GM19324 (cell line): ENCODE measurements around the gene DCBLD1.

Experiments
- ATAC-seq: cut with Tn5 transposase; IDR thresholded peaks from one replicate; pipeline ENCODE4 v1.9.1; 2021; ENCODE audit warnings: mild to moderate bottlenecking, moderate library complexity; ENCODE audit not compliant: unreplicated experiment, low FRiP score

Gene DCBLD1

DNA sequence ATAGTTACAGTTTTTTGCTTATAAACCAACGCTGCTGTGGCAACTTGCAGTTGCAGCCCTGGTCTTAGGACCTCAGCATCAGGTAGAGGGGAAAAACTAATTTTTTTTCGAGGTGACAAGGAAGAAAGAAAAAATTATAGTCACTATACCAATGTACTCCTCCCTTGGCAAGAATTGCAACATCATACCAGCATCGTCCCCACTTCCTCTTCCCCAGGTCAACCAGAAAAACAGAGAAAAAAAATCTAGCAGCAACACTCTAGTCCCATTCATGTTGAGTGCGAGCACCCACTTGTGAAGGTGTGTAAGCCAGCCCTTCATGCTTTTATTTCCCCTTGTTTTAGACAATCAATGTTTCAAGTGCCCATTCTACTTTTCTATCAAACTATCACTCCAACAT lies 13.1 kb upstream of the DCBLD1 start:
- no peak for ATAC-seq

DNA sequence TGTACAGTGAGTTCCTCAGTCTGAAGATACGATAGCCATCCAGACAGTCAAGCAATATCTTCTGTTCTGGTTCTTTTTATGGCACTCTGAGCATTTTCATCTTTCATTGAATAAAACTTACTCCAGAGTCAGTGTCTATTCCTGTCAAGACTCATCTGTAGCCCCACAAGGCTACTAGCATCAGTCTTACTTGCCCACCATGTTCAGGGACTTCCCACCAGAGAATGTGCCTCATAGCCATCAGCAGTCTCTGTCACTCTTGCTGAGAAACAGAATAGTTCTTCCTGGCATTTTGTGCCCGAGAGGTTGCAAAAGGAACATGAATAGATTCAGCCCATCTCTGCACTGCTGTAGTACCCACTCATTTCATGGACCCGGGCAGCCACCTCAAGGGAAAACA lies 12.7 kb upstream of the DCBLD1 start:
- no peak for ATAC-seq

DNA sequence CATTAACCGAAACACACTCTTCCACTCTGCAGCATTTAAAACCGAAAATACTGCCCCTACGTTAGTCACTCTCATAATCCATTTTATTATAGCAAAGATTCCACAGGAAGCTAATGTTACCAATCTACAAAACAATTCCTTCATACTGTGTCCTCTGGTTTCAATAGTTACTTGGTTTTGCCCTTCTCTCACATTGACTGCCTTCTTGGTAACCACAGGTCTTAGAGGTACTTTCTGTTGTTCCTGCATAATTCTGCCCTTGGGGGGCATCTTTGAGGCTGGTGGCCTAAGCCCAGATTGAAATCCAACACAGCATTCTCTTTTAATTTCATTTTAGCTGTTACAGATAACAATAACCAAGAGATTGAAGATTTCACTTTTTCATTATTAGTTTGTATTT lies 9.8 kb upstream of the DCBLD1 start:
- no peak for ATAC-seq

DNA sequence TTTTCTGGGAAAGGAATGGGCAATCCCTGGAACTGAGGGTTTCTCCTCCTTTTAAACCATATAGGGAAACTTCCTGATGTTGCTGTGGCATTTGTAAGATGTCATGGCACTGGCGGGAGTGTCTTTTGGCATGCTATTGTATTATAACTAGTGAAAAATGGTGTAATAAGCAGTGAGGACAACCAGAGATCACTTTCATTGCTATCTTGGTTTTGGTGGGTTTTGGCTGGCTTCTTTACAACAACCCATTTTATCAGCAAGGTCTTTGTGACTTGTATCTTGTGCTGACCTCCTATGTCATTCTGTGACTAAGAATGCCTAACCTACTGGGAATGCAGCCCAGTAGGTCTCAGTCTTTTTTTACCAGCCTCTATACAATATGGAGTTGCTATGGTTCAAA lies 9.1 kb upstream of the DCBLD1 start:
- ATAC-seq, result no peak

DNA sequence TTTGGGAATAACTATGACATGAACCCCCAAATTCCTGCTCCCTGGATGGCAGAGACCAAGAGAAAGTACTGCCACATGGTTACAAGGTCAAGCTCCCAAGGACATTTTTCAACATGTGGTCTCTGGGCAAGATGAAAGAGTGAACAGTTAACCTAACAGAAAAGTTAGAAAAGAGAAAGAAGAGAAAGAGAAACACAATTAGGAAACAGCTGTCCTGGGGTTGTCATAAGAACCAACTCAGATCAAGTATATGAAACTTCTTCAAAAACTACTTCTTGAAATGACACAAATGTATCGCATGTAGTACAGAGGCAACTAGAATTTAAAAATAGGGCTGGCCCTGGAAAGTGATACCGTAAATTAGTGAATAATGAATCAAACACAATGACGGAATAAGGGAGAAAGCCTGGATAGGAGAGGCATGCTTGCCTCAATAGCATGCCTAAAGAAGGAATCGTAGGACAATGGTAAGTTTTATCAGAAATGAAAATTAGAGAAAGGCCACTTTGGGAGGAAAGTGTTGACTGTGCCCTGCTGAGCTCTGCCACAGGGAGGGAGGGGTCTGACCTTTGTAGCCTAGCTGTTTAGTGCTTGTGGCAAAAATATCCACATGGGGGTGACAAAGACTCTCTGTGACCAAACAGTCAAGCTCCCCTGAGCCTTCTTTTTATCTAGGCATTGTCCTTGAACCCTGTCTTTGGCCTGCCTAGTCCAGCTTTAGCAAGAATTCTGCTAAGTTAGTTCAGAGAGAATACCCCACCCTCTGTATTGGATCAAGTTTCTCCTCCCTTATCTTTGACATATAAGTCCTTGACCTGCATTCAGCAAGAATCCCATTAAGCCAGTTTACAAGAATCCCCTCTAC lies 4.3 kb upstream of the DCBLD1 start:
- peak; percentile 28 for ATAC-seq

DNA sequence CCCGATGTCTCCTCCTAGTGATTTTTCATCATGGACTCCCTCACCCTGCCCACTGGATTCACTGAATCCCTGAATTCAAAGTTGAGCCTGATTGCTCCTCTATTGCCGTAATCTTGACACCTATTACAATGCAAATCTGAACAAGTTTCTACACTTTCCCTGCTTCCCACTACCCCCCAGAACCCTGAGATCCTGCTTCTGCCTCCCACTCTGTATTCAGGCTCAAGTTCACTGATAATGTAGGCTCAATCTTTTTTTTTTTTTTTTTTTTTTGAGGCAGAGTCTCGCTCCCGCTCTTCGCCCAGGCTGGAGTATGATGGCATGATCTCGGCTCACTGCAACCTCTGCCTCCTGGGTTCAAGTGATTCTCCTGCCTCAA lies 3.6 kb upstream of the DCBLD1 start:
- ATAC-seq, result no peak

DNA sequence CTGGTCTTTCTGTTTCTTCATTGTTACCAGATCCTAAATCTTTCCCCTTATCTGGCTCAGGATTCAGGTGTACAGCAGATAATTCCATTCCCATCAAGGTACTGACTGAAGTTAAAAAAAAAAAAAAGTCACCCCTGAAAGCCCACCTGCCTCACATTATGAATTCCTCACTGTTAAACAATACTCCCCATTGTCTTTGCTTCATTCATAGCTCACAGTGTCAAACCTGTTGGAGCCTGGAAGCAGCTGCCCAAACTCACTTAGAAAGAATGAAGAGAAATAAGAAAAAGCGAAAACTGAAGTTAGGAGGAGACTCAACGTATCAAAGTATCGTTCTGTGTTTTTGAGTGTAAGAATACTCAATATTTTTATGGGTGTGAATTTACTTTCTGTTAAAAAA lies 1.8 kb upstream of the DCBLD1 start:
- ATAC-seq, result no peak

DNA sequence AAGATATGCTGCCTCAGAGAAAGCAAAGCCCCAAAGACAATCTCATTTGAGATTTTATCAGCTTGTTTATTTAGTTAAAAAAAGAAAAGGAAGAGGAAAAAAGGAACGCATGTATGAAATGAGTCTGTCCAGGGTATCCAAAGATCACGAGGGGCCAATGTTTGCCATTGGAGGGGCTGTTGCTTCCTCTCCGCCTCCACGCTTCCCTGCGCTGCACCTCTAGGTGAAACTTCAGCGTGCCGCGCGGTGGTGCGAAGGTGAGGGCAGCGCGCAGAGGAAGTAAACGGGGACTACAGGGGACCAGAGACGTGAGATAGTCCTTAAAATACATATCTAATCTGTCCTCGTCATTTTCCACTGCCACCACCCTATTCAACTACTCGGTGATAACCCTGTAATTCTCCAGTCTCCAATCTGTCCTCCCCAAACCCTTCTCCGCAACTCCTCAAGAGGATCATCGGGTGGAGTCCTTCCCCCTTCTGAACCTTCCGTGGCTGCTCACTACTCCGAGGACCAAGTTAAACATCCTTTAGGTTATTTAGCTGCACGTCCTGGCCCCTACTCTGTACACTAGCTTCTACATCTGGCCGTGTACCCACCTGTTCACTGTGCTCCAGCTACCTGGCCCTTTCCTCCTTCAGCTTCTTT lies 1.1 kb upstream of the DCBLD1 start:
- no peak for ATAC-seq

DNA sequence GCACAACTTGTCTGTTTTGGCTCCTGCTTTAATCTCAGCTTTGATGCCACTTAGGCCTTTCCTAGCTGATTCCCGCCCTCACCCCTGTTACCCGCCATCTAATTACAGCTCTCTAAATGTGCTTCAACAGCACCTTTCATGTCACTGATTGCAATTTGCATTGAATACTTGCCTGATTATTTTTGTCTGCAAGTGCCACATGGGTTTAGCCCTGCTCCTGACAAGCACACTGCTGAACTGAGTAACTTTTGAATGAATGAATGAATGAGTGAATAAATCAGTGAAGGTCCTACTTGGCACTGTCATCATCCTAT lies 591 bp upstream of the DCBLD1 start:
- peak; percentile 0 for ATAC-seq

DNA sequence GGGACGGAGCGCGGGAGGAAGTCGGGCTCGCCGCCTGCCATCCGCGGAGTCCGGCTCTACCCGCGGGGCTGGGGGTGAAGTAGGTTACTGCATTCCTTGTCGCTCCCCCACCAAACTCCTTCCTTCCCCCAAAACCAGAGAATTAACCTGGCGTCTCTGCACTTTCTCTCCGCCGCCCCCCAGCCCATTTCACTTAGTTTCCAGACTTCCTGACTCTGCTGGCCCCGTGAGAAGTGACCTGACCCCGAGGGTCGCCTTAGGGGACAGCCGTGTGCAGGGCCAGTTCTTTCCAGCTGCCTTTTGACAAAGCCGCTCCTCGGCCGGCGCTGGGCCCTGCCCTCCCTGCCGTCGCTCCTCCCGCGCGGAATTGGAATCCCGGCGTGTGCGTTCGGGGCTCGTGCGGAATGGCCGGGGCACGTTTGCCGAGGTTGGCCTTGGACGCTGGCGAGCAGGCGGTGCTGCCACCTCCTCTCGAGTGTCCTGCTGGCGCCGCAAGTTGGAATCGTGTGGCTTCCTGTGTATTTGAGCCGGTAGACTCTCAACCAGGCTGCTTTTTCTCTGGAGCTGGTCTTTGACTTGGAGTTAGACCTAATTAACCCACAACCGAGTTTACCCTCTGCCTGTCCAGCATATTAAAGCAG lies 650 bp downstream of the DCBLD1 start:
- ATAC-seq, result peak; percentile 1

DNA sequence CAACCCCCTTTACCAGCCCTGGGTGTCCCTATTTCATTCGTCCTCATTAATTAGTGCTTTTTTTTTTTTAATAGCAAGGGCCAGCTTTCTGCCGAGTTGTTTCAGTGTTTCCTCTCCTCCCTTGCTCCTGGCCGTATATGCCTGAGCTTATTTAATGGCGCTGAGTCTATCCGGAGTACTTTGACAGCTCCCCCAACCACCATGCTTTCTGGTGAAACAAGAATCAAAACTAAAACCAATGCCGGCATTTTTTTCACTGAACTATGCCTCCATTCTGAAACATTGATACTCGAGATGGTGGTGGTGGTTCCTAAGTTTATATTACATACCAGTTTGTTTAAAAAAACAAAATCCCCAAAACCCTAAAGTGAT lies 1.2 kb downstream of the DCBLD1 start:
- ATAC-seq, result no peak

DNA sequence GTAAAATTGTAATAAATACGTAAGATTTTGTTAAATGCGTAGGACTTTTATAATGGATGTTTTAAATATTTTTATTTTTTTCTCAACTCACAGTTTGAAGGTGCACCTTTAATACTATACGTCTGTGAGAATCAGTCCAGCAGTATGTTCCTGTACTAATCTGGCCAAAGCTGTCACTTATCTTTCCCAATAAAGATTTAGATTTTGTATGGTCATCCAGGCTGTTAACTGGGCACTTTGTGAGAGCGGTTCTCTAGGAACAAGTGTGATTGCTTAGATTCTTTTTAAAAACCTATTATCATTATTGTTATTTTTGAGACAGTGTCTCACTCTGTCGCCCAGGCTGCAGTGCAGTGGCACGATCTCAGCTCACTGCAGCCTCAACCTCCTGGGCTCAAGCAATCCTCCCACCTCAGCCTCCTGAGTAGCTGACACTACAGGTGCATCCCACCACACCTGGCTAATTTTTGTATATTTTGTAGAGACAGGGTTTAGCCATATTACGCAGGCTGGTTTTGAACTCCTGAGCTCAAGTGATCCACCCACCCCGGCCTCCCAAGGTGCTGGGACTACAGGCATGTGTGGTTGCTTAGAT lies 1.7 kb downstream of the DCBLD1 start:
- no peak for ATAC-seq

DNA sequence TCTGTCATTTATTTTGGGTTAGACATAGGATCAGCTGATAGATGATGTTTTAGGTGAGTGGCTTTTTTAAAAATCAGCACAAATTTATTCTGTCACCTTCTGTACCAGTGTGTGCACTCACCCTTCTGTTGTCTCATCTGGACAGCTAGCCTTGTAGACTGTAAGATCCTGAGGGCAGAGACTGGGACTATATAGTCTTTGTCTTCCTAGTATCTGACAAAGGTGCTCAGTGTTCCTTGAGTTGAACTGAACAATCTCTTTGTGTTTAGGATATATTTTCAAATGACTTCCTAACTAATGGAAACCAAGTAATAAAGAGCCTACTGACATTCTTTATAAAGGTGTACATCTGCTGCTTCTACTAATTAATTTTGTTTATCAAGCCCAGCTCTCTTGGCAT lies 3.0 kb downstream of the DCBLD1 start:
- ATAC-seq, result no peak

DNA sequence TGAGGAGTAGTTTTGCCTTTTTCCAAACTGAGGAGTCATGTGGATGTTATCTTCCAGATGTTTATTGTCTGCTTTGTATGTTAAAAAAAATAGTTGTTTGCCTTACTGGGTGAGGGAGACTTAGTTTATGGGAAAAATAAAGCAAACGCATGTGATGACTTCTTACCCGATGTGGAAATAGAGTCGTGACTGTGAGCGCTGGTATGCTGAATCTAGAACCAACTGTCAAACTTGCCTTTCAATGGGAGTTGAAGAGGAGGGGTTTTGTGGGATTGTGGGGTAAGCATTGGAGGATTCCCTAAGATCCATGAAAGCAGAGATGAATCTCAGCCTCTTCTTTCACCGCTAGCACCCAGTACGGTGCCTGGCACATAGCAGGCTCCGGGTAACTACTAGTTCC lies 5.3 kb downstream of the DCBLD1 start:
- ATAC-seq, result no peak

DNA sequence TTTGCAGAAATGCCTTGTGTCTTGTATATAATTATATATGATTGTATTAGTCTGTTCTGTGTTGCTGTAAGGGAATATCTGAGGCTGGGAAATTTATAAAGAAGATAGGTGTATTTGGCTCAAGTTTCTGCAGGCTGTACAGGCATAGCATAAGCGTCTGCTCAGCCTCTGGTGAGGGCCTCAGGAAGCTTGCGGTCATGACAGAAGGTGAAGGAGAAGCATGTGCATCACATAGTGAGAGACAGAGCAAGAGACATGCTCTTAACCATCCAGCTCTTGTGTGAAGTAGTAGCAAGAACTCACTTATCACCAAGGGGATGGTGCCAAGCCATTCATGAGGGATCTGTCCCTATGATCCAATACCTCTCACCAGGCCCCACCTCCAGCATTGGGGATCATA lies 6.5 kb downstream of the DCBLD1 start:
- ATAC-seq, result no peak

DNA sequence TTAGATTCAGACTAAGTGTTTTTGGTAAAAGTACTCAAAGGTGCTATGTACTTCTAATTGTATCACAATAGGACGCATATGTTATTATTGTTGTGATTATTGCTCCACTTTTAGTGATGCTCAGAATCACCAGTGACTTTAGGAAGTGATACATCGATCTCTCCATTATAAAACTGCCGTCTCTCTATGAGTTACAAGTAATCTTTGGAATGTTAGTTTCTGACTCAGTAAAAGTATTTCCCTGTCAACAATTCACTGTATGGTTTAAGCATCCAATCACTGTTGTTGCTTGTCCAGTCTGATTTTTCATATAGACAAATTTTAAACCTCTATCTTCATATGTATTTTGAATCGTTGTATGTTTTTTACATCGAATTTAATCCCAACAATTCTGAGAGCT lies 9.4 kb downstream of the DCBLD1 start:
- no peak for ATAC-seq

DNA sequence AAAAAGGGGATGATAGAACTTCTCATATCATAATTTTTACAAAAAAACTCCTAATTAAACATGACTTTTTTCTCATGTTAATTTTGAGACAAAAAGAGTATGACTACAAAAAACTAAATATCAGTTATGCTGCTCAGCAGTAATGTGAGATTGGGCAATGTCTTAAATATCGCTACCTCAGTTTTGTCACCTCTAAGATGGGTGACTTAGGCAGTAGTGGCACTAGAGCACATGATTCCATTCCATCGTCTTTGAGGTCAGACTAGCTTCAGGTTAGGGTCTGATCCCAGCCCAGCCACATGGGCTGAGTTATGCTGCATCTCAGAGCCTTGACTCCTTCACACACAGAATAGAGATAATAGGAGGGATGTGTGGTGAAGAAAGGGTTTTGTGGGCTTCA lies 11.0 kb downstream of the DCBLD1 start:
- no peak for ATAC-seq

DNA sequence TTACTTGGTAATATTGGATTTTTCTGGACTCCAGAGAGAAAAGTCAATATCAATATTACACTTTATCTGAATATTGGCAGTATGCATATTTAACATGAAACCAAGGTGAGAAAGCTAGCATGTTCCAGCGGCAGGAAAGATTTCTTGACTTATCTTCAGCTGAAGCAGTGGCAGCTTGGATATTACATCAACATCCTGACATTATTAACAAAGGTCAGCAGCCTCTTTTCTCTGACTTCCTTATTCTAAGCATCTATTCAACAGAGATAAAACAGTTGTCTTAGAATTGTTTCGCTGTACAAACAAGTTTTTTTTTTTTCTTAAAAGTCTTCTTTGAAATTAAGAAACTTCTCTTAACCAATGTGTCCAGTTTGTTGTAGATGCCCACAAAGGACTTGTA lies 11.8 kb downstream of the DCBLD1 start:
- no peak for ATAC-seq

DNA sequence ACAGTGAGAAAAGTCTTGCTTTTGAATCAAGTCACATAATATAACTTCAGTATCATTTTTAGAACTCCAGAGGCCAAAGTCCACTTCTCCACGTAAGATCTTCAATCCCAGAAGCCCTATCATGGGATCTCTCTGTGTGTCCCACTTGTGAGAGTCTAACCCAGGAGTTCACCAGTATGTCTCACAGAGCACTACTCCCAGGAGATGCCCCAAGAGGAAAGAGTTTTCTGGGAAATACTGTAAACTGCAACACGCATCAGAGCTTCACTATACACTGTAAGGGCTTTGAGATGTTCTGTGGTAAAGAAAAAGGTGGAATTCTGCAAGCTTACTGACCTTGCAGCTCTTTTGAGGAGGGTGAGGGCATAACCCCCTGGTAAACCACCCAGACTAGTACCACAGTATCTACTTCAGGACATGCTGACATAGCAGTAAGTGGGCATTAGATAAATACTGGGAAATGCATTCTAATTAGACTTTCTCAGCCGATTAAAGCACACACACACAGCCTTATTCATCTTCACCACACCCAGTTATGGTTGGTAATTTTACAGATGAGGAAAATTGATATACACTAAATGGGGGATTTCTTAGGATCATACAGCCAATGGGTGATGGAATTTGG lies 12.3 kb downstream of the DCBLD1 start:
- no peak for ATAC-seq

DNA sequence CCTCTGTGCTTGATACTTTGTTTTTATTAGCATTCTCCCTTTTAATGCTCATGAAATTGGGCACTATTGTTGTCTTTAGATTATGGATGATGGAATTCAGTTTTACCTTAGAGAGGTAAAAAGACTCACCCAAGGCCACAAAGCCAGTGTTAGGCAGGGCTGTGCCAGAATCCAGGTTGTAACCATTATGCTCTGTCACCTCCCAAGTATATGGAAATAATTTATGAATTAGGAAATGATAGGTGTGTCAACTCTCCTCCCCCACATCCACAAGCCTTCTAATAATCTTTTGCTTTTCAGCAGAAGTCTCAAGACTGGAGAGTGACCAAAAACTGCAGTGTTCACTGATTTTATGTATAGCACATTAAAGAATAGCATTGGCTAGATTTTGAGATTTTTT lies 13.0 kb downstream of the DCBLD1 start:
- no peak for ATAC-seq

DNA sequence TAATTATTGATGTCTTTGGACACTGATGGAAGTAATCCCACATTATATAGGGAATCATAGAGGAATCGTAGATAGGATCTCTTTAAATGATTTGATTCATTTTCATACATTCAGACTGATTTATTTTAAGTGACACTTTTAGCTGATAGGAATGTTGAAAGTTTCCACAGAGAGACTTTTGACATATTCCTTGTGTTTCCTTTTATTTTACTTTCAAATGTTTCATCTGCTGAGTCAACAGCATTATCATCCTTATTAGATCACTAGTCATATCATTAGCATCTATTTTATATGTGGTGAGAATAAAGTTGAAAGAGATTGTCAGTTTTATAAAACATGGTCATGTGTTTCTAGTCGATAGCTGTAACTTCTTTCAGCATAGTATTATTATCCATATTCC lies 13.4 kb downstream of the DCBLD1 start:
- ATAC-seq, result no peak
